Gastroesophageal sphincter (tissue), 4 donors: ENCODE data around the gene A3GALT2. TPM values are rescaled to one million over a fixed set of nuclear protein-coding genes. Genes with fewer than 3 reads are reported as not detected.

Experiments used
- ATAC-seq: fragments of 150-250 bp; one replicate; pipeline ENCODE4 v1.9.1; 2016; ENCODE audit warnings: mild to moderate bottlenecking, moderate library complexity
- H3K27ac ChIP-seq, 4 donors: fragments of 200-600 bp; sonication (generic) in 3 of 4; 1 replicate in 3 of 4; 2 replicates in 1 of 4; pipeline ENCODE4 v1.5.1; 2016 to 2019
- H3K27me3 ChIP-seq: fragments of 200-600 bp; sonication (generic); one replicate; pipeline ENCODE4 v1.5.1; 2019
- H3K36me3 ChIP-seq, 2 donors: fragments of 200-600 bp; sonication (generic); one replicate each; pipeline ENCODE4 v1.5.1; 2019; ENCODE audit warnings: control low read depth in 1 of 2
- H3K4me1 ChIP-seq, 3 donors: fragments of 200-600 bp; sonication (generic); 1 replicate in 2 of 3; 2 replicates in 1 of 3; pipeline ENCODE4 v1.5.1; 2016 to 2019; ENCODE audit warnings: control low read depth in 2 of 3
- H3K4me3 ChIP-seq, 2 donors: fragments of 200-600 bp; sonication (generic); one replicate each; pipeline ENCODE4 v1.5.1; 2019; ENCODE audit warnings: mild to moderate bottlenecking in 1 of 2, moderate library complexity in 1 of 2
- H3K9me3 ChIP-seq, 3 donors: fragments of 200-600 bp; sonication (generic); one replicate each; pipeline ENCODE4 v1.5.1; 2017 to 2019; ENCODE audit warnings: control low read depth in 2 of 3
- CTCF ChIP-seq, 4 experiments: fragments of 200-600 bp in 2 of 4; fragments of 450-650 bp in 2 of 4; sonication (generic) in 1 of 4; IDR thresholded peaks; one replicate each; pipeline ENCODE4 v1.5.1; 2017 to 2019; ENCODE audit warnings: antibody characterized with exemption in 4 of 4, mild to moderate bottlenecking in 2 of 4, moderate library complexity in 2 of 4
- EP300 ChIP-seq: sonication (generic); formaldehyde crosslinking; IDR thresholded peaks from one replicate; pipeline ENCODE4 v1.6.1; 2017; ENCODE audit warnings: antibody characterized with exemption, mild to moderate bottlenecking
- POLR2A ChIP-seq, 2 donors: fragments of 450-650 bp; IDR thresholded peaks; one replicate each; pipeline ENCODE4 v1.6.1; 2017; ENCODE audit warnings: antibody characterized with exemption in 2 of 2, mild to moderate bottlenecking in 2 of 2, moderate library complexity in 1 of 2
- POLR2AphosphoS5 ChIP-seq: sonication (generic); formaldehyde crosslinking; IDR thresholded peaks from one replicate; pipeline ENCODE4 v1.6.1; 2017; ENCODE audit warnings: antibody characterized with exemption
- WGBS, 2 donors: methylation state at CpG; one replicate each; pipeline ENCODE4 v1.1.5; 2018; ENCODE audit warnings: low coverage in 1 of 2; 5-methylcytosine and 5-hydroxymethylcytosine counted together
- total RNA-seq, 4 donors: library from RNA; depleted of rRNA; stranded (reverse); fragments of >200 nt; gene quantifications; one replicate each; pipeline ENCODE4 v1.1.0, GENCODE V29; 2016

Gene A3GALT2
- total RNA-seq, 4 donors from 2014 or later, result 0.67 TPM; not detected in 3

GRCh38 chr1:33353531-33353930 lies 32.6 kb upstream of the A3GALT2 start:
- peaks cover 0 to 40% of the 10 kb centered on the region in 2 donors for H3K36me3 ChIP-seq

GRCh38 chr1:33351281-33351660 lies 30.4 kb upstream of the A3GALT2 start:
- WGBS, 2 donors, result 87 to 92% methylated on average over 5 to 6 of the region's 6 CpGs
- no peak for ATAC-seq

More at GRCh38 chr1:33353531-33353930, 32.6 kb upstream of the A3GALT2 start:
- Histone ChIP-seq H3K27ac (no peak overlapping the region), H3K27me3 (no peaks in the 10 kb centered on the region), H3K9me3 (no peaks in the 10 kb centered on the region), H3K4me1 (peaks cover 0 to 18% (median 6%) of the 10 kb centered on the region in 3 donors), H3K4me3 (no peak overlapping the region)
- ATAC-seq, result no peak
- TF ChIP-seq EP300 (no peak), POLR2A (IDR thresholded peaks at IDR 0.05) (no peak)
- 89 to 92% methylated on average over 1 to 2 of the region's 5 CpGs for WGBS, 2 donors

GRCh38 chr1:33350611-33351280 lies 29.8 kb upstream of the A3GALT2 start:
- H3K27ac ChIP-seq, result peak overlapping the region; percentile 16 to 100 (median 99)
- H3K4me3 ChIP-seq, result peak overlapping the region; percentile 71 to 96
- H3K27me3 ChIP-seq, result no peaks in the 10 kb centered on the region
- H3K4me1 ChIP-seq, result peaks cover 5 to 39% (median 11%) of the 10 kb centered on the region in 3 donors
- no peak for ATAC-seq
- H3K9me3 ChIP-seq, result no peaks in the 10 kb centered on the region
- WGBS, 2 donors, result 38 to 42% methylated on average over 5 to 6 of the region's 6 CpGs
- no peak for TF ChIP-seq POLR2A (IDR thresholded peaks at IDR 0.05)
- TF ChIP-seq EP300, result no peak
- no peak for TF ChIP-seq POLR2AphosphoS5
- TF ChIP-seq CTCF (IDR thresholded peaks at IDR 0.05), result no peak
- H3K36me3 ChIP-seq, result peaks cover 0 to 29% of the 10 kb centered on the region in 2 donors

More at GRCh38 chr1:33351281-33351660, 30.4 kb upstream of the A3GALT2 start:
- peaks cover 0 to 29% of the 10 kb centered on the region in 2 donors for H3K36me3 ChIP-seq
- no peaks in the 10 kb centered on the region for H3K9me3 ChIP-seq
- no peak for TF ChIP-seq POLR2A (IDR thresholded peaks at IDR 0.05)
- TF ChIP-seq POLR2AphosphoS5, result no peak
- TF ChIP-seq EP300, result no peak
- no peak for TF ChIP-seq CTCF (IDR thresholded peaks at IDR 0.05)
- H3K4me3 ChIP-seq, result no peak overlapping the region
- H3K27ac ChIP-seq, result no peak overlapping the region
- no peaks in the 10 kb centered on the region for H3K27me3 ChIP-seq
- peaks cover 0 to 34% (median 6%) of the 10 kb centered on the region in 3 donors for H3K4me1 ChIP-seq

- WGBS, 2 donors, result 0% methylated on average over 3 to 13 of the region's 104 CpGs
Observed at GRCh38 chr1:33349778-33350610, 29.1 kb upstream of the A3GALT2 start.

GRCh38 chr1:33349081-33349759 lies 28.3 kb upstream of the A3GALT2 start:
- Histone ChIP-seq H3K36me3 (peaks cover 0 to 14% of the 10 kb centered on the region in 2 donors), H3K27ac (peak overlapping the region; percentile 89 to 100 (median 99)), H3K9me3 (no peaks in the 10 kb centered on the region), H3K27me3 (no peaks in the 10 kb centered on the region), H3K4me1 (peaks cover 12 to 54% (median 22%) of the 10 kb centered on the region in 3 donors), H3K4me3 (peak overlapping the region; percentile 75 to 96)
- 0% methylated on average over 6 of the region's 78 CpGs; no CpG with 5 or more reads in 1 of the 2 donors for WGBS, 2 donors
- peak; percentile 42 for ATAC-seq
- TF ChIP-seq POLR2A (IDR thresholded peaks at IDR 0.05), result peak in 1 of 2 donors; percentile 43
- no peak for TF ChIP-seq EP300
- TF ChIP-seq POLR2AphosphoS5, result no peak
- no peak for TF ChIP-seq CTCF (IDR thresholded peaks at IDR 0.05)

More at GRCh38 chr1:33349778-33350610, 29.1 kb upstream of the A3GALT2 start:
- Histone ChIP-seq H3K27me3 (no peaks in the 10 kb centered on the region), H3K36me3 (peaks cover 0 to 22% of the 10 kb centered on the region in 2 donors), H3K4me1 (peaks cover 7 to 46% (median 14%) of the 10 kb centered on the region in 3 donors), H3K27ac (peak overlapping the region; percentile 16 to 100 (median 99)), H3K4me3 (peak overlapping the region; percentile 75 to 96), H3K9me3 (no peaks in the 10 kb centered on the region)
- ATAC-seq, result peak; percentile 90
- TF ChIP-seq EP300 (no peak), POLR2A (IDR thresholded peaks at IDR 0.05) (peak in 1 of 2 donors; percentile 45), POLR2AphosphoS5 (peak; percentile 56)
